ENCODE measurements around the gene GLB1L3.

Gene GLB1L3

DNA sequence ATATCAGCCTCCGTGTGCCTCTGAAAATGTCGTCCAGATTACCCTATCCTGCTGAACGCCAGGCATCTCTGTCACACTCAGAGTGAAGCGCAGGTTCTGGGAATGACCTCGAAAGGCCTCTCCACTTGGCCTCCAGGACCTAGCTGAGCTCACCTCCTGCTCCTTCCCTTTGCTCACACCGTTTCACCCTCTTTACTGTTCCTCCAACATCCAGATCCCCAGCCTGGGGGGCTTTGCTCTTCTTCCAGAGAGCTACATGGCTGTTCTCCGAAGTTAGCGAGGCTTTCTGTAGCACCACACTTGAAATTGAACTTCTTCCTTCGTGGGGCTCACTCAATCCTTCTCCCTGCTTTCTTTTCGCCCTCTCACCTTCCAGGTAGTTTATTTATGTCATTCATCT is 83.5 kb downstream of the GLB1L3 start:
- in situ Hi-C loops (cut with HindIII; ENCODE audit: low sequenced_read_pairs), result no loop called here

DNA sequence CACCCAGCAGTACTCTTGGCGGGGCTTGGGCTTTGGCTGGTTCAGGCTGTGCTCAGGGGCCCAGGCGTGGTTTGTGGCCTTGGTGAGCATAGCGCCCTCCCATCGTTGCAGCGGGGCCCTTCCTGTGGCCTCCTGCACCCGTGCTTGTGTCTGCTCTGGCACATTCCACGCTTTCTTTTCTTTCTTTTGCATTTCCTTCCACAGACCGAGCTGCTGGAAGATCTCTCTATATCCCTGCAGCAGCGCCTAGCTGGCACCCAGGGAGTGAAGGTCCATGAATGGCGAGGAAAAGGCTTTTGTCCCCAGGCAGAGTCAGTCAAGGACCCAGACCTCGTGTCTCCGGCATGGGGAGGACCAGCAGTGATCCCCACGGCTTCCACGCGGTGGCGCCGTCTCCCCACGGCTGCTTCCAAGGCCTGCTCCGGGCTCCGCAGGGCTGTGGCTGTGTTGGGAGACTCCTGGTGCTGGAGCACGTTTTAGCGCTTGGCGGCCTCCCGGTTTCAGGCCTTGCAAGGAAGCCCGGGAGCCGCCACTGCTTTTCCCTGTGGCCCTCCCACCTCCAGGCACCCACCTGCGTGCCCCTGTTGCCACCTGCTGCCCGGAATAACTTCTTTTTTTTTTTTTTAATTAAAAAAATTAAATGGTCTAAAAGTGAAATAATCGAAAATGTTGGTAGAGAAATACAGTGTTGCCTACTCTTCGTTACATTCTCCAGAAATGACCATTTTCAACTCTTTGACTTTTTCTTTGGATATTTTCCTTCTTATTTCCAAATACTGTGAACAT is 84.1 kb downstream of the GLB1L3 start:
- in situ Hi-C loops (cut with HindIII; ENCODE audit: low sequenced_read_pairs), result no loop called here

DNA sequence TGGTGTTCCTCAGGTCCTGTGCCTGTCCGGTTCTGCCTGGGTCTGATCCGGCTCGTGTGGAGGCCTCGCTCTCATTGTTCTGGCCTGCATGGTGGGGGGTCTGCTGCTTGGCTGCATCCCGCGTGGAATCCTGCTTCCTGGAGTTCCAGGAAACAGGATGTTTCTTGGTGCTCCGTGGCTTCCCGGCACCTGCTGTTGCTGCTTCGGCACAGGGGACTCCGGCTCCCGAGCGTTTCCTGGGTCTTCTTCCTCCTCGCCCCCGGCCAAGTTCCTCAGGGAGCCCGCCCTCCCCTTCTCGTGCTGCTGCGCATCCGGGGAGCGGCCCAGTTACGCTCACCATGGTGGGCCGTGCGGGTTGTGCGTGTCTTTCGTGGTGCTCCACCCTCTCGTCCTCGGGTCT is 85.5 kb downstream of the GLB1L3 start:
- in situ Hi-C loops (cut with HindIII; ENCODE audit: low sequenced_read_pairs), result no loop called here

GRCh38 chr11:134362192-134362901 is 86.2 kb downstream of the GLB1L3 start:
- in situ Hi-C loops (cut with HindIII; ENCODE audit: low sequenced_read_pairs), result no loop called here

GRCh38 chr11:134363161-134363560 is 87.0 kb downstream of the GLB1L3 start:
- in situ Hi-C loops (cut with HindIII; ENCODE audit: low sequenced_read_pairs), result no loop called here

DNA sequence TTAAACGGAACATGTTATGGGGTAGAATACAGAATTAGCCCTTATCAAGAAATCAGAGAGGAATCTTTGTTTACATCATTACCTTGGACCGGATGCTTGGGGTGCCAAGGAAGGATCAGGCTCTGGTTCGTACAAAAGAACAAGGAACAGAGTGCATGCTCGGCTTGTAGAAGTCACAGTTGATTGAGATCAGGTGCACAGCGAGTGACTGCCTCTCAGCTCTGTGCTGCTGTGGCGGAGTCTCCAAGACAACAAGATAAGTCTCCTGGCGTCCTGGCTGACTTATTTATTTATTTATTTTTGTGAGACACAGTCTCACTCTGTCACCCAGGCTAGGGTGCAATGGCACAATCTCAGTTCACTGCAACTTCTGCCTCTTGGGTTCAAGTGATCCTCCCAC is 87.4 kb downstream of the GLB1L3 start:
- in situ Hi-C loops (cut with HindIII; ENCODE audit: low sequenced_read_pairs), result no loop called here

DNA sequence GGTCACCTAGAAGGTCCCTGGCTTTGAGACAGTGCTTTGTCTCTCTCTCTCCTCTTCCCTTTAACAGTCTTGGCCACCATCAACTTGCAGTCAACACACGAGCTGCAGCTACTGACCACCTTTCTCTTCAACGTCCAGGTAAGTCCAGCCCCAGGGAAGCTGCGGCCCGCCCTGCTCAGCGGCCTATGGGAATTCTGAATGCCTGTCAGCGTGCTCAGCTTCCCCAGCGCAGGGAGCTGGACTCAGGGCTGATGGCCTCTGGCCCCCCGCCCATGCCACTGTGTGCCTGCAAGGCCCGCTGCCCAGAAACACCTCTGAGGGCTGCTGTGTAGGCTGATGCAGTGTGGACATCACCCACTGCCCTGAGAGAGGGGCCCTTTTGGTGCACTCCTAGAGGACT is 88.1 kb downstream of the GLB1L3 start:
- in situ Hi-C loops (cut with HindIII; ENCODE audit: low sequenced_read_pairs), result no loop called here

- in situ Hi-C loops (cut with HindIII; ENCODE audit: low sequenced_read_pairs), result no loop called here
These were observed 89.1 kb downstream of the GLB1L3 start for GRCh38 chr11:134365011-134365925.

GRCh38 chr11:134366254-134366653 is 90.1 kb downstream of the GLB1L3 start:
- in situ Hi-C loops (cut with HindIII; ENCODE audit: low sequenced_read_pairs), result no loop called here

DNA sequence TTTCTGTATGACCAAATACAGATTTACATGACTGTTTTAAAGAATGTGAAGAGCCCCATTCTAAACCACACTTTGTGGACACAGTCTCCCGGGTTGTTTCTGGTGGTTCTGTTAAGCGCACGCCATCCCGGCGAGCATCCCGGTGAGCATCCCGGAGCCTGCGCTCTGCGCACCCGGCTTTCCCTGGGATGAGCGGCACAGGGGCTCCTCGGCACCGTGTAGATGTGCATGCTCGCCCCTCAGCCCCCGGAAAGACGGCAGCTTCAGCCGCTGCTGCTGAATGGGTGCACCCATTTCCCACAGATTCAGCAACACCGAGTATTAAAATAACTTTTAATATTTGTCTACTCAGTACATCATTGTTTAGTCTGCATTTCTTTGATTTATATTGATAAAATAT is 91.6 kb downstream of the GLB1L3 start:
- in situ Hi-C loops (cut with HindIII; ENCODE audit: low sequenced_read_pairs), result no loop called here

All from DLD1 (cell line).